Activated effector memory CD4-positive, alpha-beta T cell treated with anti-CD3 and anti-CD28 coated beads, Interleukin-2, amount 50 U/mL, for 16 hours (primary cell): ENCODE results near the gene MIOS.
"Not testable (repeated sequence)": the region's sequence is repeated elsewhere in the genome, so short reads cannot be mapped to it uniquely, and the experiment has no call there.

Experiments
- DNase-seq: peaks from one replicate; pipeline ENCODE4 v3.0.0-alpha.2; 2020

The MIOS gene

GRCh38 chr7:7651479-7651878 lies 84.8 kb downstream of the MIOS start:
- DNase-seq, result no peak

- DNase-seq, result no peak
Observed at GRCh38 chr7:7652798-7653540, 86.3 kb downstream of the MIOS start.

GRCh38 chr7:7653593-7654187 lies 87.0 kb downstream of the MIOS start:
- no peak for DNase-seq

DNA sequence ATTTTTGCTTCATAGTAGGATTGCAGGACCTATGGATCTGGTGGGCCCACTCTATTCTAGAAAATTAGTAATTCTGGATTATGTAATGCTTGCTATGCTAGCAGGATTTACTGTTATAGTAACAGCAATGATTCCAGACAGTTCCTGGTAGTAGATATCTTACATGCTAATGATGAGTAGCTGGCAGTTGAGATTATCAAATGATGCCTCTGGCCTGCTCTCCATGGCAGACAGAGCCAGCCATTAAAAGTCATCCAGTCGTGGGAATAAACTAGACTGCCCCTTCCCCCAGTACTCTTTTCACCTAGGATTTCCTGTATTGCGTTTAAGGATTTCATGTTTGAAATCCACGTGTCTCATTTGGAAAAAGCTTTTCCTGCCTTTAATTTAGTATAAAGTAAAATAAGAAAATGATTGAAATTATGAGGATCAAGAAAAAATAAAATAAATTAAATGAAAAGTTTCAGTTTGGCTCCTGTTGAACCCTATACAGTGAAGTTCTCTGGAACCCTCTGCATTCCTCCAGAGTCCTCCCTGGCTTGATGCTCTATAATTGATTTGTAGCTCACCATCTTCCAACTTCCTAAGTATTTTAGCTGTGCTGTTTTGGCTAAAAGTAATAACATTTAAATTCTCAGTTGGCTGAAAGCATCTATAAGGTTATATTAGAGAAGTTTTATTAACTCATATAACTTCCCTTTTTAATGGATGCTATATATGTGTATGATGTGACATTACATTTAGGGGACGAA lies 88.5 kb downstream of the MIOS start:
- no peak for DNase-seq

- DNase-seq, result not testable (repeated sequence)
Observed at GRCh38 chr7:7656459-7656858, 89.8 kb downstream of the MIOS start.
